ENCODE results near the gene ADISSP.
A peak's percentile ranks its signal among the peaks of the same experiment; 100 is the strongest.

Gene ADISSP

GRCh38 chr20:3775457-3776108, 8.0 kb upstream of the ADISSP start:
- Mint-ChIP-seq H3K4me3 (no peak overlapping the region), H3K9me3 (no peaks in the 10 kb centered on the region), H3K27ac (no peak overlapping the region), H3K27me3 (peaks cover 19% of the 10 kb centered on the region), H3K4me1 (peaks cover 29% of the 10 kb centered on the region)
- ATAC-seq, result no peak
- no peak for DNase-seq

GRCh38 chr20:3771552-3772058, 4.1 kb upstream of the ADISSP start:
- Mint-ChIP-seq H3K4me1 (peaks cover 19% of the 10 kb centered on the region), H3K27ac (no peak overlapping the region), H3K9me3 (no peaks in the 10 kb centered on the region), H3K4me3 (no peak overlapping the region), H3K27me3 (no peaks in the 10 kb centered on the region)
- ATAC-seq, result no peak
- no peak for DNase-seq

DNA sequence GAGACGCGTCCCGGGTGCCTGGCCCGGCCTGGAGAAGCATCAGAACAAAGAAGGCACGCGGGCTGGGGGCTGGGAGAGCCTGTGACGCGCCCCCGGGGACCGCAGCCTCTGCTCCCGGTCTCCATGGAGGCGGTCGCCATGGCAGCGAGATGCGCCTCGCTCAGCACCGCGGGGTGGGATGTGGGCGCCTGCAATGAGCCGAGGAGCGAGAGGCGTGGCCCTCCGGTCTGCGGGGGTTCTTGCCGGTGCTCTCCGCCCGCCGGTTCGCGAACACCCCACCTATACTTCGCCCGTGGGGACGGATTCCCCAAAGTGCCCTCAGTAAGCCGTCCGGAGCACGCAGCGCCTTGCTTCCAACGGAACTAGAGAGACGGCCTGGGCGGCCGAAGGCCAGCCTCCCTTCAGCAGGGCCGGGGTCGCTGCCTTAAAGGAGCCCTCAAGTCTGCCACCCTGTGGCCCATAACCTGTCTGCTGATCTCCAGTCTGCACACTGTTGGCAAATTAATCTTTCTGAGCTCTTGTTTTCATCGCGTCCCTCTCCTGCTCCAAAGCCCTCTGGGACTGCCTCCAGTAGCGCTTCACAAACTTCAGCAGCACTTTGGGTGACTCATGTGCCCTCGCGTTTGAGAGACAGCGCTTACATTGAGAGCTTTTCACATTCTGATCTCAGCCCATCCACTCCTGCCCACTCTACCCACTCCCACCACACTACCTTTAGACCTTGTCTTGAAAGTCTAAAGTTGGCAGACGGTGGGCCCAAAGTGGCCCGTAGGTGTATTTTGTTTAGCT, 983 bp upstream of the ADISSP start:
- Mint-ChIP-seq H3K4me3 (peak overlapping the region; percentile 91 to 97), H3K27ac (peak overlapping the region; percentile 97 to 98), H3K4me1 (peaks cover 44% of the 10 kb centered on the region), H3K27me3 (no peaks in the 10 kb centered on the region), H3K9me3 (no peaks in the 10 kb centered on the region)
- ATAC-seq (peak; percentile 73), DNase-seq (peak; percentile 80 to 81)

GRCh38 chr20:3767110-3767426, 485 bp downstream of the ADISSP start:
- no peaks in the 10 kb centered on the region for H3K27me3 Mint-ChIP-seq
- DNase-seq, result no peak
- H3K27ac Mint-ChIP-seq, result peak overlapping the region in 1 of 2 donors; percentile 86
- peaks cover 44% of the 10 kb centered on the region for H3K4me1 Mint-ChIP-seq
- ATAC-seq, result no peak
- peak overlapping the region; percentile 91 to 97 for H3K4me3 Mint-ChIP-seq
- H3K9me3 Mint-ChIP-seq, result no peaks in the 10 kb centered on the region

DNA sequence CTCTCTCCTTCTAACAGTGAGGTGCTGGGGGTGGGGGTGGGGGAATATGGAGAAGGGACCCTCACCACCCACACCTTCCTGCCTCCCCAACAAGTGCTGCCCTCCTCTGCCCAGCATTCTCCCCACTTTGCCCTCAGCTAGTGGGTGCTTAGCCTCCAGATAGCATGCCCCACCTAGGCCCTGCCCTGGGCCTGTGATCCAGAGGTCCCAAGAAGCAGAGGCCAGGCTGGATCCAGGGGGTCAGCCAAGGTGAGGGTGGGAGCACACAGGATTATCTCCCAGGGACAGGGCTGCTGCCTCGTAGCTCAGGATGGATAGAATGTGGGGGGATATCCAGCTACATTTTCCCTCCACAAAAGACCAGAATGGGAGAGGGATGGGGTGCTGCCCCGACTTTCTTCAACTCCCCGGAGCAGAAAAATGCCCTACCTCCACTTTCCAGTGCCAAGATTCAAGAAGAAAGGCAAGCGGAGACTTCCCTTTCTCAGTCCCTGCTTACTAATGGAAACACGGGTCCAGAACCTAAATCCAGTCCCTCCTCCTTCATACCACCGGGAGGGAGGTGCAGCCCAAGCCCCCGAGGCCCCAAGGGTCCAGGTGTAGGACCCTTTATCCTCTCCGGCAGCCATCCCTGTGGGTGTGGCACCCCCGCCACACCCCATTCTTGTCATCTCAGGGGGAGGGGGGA, 987 bp downstream of the ADISSP start:
- no peak for DNase-seq
- peaks cover 44% of the 10 kb centered on the region for H3K4me1 Mint-ChIP-seq

DNA sequence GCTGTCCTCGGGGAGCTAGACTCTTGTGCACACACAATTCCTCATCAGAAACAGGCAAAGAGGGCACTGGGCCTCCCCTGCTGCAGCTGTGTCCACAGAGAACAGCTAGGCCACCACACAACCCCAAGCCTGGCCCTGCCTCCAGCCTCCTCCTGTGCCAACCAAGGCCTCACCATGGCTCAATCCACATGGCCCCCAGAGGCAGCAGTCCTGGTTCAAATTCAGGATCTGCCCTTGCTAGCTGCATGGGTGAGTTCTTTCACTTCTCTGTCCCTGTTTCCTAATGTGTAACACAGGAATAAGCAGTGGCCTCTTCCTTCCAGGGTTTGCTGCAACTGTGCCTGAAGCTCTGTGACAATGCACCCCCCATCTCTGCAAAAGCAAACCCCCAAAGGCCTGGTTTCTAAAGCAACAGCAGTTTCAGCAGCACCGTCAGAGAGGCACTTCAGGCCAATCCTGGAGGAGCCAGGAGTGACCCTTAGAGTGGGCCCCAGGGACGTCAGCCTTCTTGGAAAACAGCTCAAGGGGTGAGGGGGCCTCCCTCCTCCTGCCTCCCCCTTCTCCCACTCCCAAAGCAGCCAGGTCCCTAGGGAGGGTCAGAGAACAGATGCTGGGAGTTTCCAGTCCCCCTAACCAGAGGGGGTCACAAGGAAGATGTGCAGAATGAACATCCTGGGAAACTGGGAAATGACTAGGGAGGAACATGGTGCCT, 2.2 kb downstream of the ADISSP start:
- DNase-seq (no peak), ATAC-seq (no peak)
- H3K4me3 Mint-ChIP-seq, result no peak overlapping the region
- peaks cover 44% of the 10 kb centered on the region for H3K4me1 Mint-ChIP-seq
- H3K9me3 Mint-ChIP-seq, result no peaks in the 10 kb centered on the region
- no peaks in the 10 kb centered on the region for H3K27me3 Mint-ChIP-seq
- no peak overlapping the region for H3K27ac Mint-ChIP-seq

More for the DNA sequence above, 987 bp downstream of the ADISSP start:
- Mint-ChIP-seq H3K9me3 (no peaks in the 10 kb centered on the region), H3K27ac (peak overlapping the region in 1 of 2 donors; percentile 86), H3K4me3 (peak overlapping the region; percentile 91 to 97), H3K27me3 (no peaks in the 10 kb centered on the region)
- no peak for ATAC-seq

DNA sequence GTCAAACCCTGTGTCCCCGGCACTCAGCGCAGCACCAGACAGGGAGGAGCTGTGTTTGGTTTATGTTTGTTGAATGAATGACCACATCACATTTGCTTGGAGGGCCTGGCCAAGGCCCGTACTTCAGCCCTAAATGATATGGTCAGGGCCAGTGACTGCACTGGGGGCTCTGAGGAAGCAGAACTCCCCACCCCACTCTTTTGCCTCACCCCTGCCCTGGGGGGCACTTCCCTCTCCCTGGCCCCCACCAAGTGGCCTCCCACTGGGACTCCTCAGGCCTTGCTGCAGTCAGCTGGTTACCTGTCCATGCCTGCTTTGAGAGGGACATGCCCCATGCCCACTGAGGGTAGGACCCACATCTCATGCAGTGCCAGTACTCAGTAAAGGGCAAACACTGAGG, 2.9 kb downstream of the ADISSP start:
- peaks cover 44% of the 10 kb centered on the region for H3K4me1 Mint-ChIP-seq
- DNase-seq (no peak), ATAC-seq (no peak)
- H3K27ac Mint-ChIP-seq, result peak overlapping the region in 1 of 2 donors; percentile 34
- H3K9me3 Mint-ChIP-seq, result no peaks in the 10 kb centered on the region
- no peak overlapping the region for H3K4me3 Mint-ChIP-seq
- no peaks in the 10 kb centered on the region for H3K27me3 Mint-ChIP-seq

- peak overlapping the region in 1 of 2 donors; percentile 34 for H3K27ac Mint-ChIP-seq
- H3K4me1 Mint-ChIP-seq, result peaks cover 39% of the 10 kb centered on the region
- DNase-seq (no peak), ATAC-seq (no peak)
- no peaks in the 10 kb centered on the region for H3K9me3 Mint-ChIP-seq
- no peak overlapping the region for H3K4me3 Mint-ChIP-seq
- no peaks in the 10 kb centered on the region for H3K27me3 Mint-ChIP-seq
Observed at GRCh38 chr20:3763671-3764601, 3.6 kb downstream of the ADISSP start.

GRCh38 chr20:3760655-3761348, 6.8 kb downstream of the ADISSP start:
- Mint-ChIP-seq H3K4me3 (no peak overlapping the region), H3K4me1 (peaks cover 18% of the 10 kb centered on the region), H3K9me3 (no peaks in the 10 kb centered on the region), H3K27me3 (no peaks in the 10 kb centered on the region), H3K27ac (no peak overlapping the region)
- no peak for DNase-seq
- no peak for ATAC-seq

DNA sequence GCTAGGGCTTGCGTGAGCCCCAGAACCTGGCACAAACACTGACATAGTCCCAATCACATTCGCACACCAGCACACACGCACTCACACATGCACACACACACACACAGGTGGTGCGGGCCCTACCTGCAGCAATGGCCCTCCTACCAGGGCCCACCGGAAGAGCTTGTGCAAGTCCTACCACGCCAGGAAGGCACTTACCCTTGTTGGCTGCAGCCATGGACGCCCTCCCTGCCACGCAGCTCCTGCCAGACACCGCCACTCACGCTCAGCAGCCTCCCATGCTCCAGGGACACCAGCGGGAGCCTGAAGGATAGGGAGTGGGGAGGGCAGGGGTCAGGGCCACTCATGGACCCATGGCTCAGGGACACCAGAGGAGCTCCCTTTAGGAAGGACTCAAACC, 7.7 kb downstream of the ADISSP start:
- Mint-ChIP-seq H3K4me1 (peaks cover 9% of the 10 kb centered on the region), H3K9me3 (no peaks in the 10 kb centered on the region), H3K4me3 (no peak overlapping the region), H3K27ac (peak overlapping the region in 1 of 2 donors; percentile 75), H3K27me3 (no peaks in the 10 kb centered on the region)
- ATAC-seq, result peak; percentile 8
- DNase-seq, result no peak

- H3K4me1 Mint-ChIP-seq, result peaks cover 3% of the 10 kb centered on the region
- H3K27me3 Mint-ChIP-seq, result no peaks in the 10 kb centered on the region
- DNase-seq (no peak), ATAC-seq (no peak)
- H3K27ac Mint-ChIP-seq, result peak overlapping the region in 1 of 2 donors; percentile 75
- H3K4me3 Mint-ChIP-seq, result no peak overlapping the region
- H3K9me3 Mint-ChIP-seq, result no peaks in the 10 kb centered on the region
Observed at GRCh38 chr20:3759316-3759823, 8.2 kb downstream of the ADISSP start.

- no peak for ATAC-seq
- H3K27ac Mint-ChIP-seq, result no peak overlapping the region
- H3K9me3 Mint-ChIP-seq, result no peaks in the 10 kb centered on the region
- no peak for DNase-seq
- no peak overlapping the region for H3K4me3 Mint-ChIP-seq
- no peaks in the 10 kb centered on the region for H3K27me3 Mint-ChIP-seq
- no peaks in the 10 kb centered on the region for H3K4me1 Mint-ChIP-seq
Observed at GRCh38 chr20:3758566-3758965, 9.0 kb downstream of the ADISSP start.

DNA sequence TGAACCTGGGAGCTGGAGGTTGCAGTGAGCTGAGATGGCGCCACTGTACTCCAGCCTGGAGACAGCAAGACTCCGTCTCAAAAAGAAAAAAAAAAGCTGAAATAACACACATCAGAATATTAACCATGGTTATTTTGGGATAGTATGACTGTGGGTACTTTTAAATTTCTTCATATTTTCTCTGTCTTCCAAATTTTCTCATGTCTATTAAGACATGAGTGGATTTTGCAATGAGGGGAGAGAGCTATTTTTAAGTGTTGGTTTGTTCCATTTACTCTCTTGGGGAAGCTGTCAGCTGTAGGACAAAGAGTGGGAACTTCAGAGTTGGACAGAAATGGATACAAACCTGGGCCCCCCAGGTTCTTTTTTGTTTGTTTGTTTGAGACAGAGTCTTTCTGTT, 10.3 kb downstream of the ADISSP start:
- ATAC-seq (no peak), DNase-seq (no peak)
- Mint-ChIP-seq H3K27me3 (no peaks in the 10 kb centered on the region), H3K27ac (no peak overlapping the region), H3K4me3 (no peak overlapping the region), H3K4me1 (peaks cover 5% of the 10 kb centered on the region), H3K9me3 (no peaks in the 10 kb centered on the region)

Data from stimulated activated naive CD8-positive, alpha-beta T cell treated with anti-CD3 and anti-CD28 coated beads, Interleukin-15, amount 100 ng/mL, for 72 hours (primary cell).